Measurements from ENCODE around the gene NTM.

NTM gene

GRCh38 chr11:132257871-132258270, 887.5 kb downstream of the NTM start:
- peak; percentile 60 for DNase-seq

- no peak for DNase-seq
Measured at GRCh38 chr11:132258875-132259274, 888.5 kb downstream of the NTM start.

GRCh38 chr11:132260636-132261035, 890.2 kb downstream of the NTM start:
- no peak for DNase-seq

GRCh38 chr11:132263241-132263640, 892.8 kb downstream of the NTM start:
- DNase-seq, result no peak

- DNase-seq, result no peak
Measured at GRCh38 chr11:132263875-132264274, 893.5 kb downstream of the NTM start.

GRCh38 chr11:132264616-132265015, 894.2 kb downstream of the NTM start:
- peak; percentile 54 for DNase-seq

GRCh38 chr11:132278801-132279574, 908.6 kb downstream of the NTM start:
- DNase-seq, result peak; percentile 63

- no peak for DNase-seq
Measured at GRCh38 chr11:132284048-132284447, 913.6 kb downstream of the NTM start.

- no peak for DNase-seq
Measured at GRCh38 chr11:132284611-132285010, 914.2 kb downstream of the NTM start.

GRCh38 chr11:132285631-132286030, 915.2 kb downstream of the NTM start:
- no peak for DNase-seq

GRCh38 chr11:132286106-132286505, 915.7 kb downstream of the NTM start:
- DNase-seq, result no peak

GRCh38 chr11:132288036-132288435, 917.6 kb downstream of the NTM start:
- no peak for DNase-seq

- no peak for DNase-seq
Measured at GRCh38 chr11:132289590-132290256, 919.3 kb downstream of the NTM start.

GRCh38 chr11:132293586-132293985, 923.2 kb downstream of the NTM start:
- DNase-seq, result no peak

- DNase-seq, result no peak
Measured at GRCh38 chr11:132296946-132297610, 926.7 kb downstream of the NTM start.

GRCh38 chr11:132298357-132298756, 927.9 kb downstream of the NTM start:
- no peak for DNase-seq

- peak; percentile 41 for DNase-seq
Measured at GRCh38 chr11:132300283-132300682, 929.9 kb downstream of the NTM start.

GRCh38 chr11:132301465-132301864, 931.0 kb downstream of the NTM start:
- DNase-seq, result no peak

- no peak for DNase-seq
Measured at GRCh38 chr11:132301900-132302299, 931.5 kb downstream of the NTM start.

GRCh38 chr11:132307309-132308020, 937.0 kb downstream of the NTM start:
- DNase-seq, result no peak

GRCh38 chr11:132310390-132311375, 940.3 kb downstream of the NTM start:
- DNase-seq, result no peak

- DNase-seq, result no peak
Measured at GRCh38 chr11:132311703-132312102, 941.3 kb downstream of the NTM start.
